ENCODE results near the gene ATP13A3.

DNA sequence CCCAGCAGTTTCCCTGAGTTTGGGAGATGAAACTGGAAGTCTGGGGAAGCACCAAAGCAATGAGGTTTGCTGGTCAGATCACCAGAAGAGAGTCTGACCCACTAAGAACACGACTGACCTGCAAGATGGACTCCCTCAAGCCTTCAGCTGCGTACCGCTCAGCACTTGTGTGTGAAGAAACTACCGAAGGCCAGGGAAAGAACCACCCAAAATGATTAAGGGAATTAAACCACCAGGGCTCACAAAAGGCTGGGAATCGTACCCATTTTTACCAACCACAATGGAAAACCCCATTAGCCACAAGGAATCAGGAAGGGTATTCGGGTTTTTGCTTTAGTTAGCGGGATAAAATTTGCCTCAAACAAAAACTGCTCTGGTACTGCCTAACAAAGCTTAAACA is 21.6 kb downstream of the ATP13A3 start:
- TF ChIP-seq, protein P1, sequence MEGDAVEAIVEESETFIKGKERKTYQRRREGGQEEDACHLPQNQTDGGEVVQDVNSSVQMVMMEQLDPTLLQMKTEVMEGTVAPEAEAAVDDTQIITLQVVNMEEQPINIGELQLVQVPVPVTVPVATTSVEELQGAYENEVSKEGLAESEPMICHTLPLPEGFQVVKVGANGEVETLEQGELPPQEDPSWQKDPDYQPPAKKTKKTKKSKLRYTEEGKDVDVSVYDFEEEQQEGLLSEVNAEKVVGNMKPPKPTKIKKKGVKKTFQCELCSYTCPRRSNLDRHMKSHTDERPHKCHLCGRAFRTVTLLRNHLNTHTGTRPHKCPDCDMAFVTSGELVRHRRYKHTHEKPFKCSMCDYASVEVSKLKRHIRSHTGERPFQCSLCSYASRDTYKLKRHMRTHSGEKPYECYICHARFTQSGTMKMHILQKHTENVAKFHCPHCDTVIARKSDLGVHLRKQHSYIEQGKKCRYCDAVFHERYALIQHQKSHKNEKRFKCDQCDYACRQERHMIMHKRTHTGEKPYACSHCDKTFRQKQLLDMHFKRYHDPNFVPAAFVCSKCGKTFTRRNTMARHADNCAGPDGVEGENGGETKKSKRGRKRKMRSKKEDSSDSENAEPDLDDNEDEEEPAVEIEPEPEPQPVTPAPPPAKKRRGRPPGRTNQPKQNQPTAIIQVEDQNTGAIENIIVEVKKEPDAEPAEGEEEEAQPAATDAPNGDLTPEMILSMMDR (IDR thresholded peaks at IDR 0.05), result no peak
- no peak for TF ChIP-seq POLR2A (IDR thresholded peaks at IDR 0.05)

Measured in heart left ventricle (tissue), 13 donors.